Esophagus mucosa (tissue), 1 donor: ENCODE results near the gene FGF2. TPM values are rescaled to one million over a fixed set of nuclear protein-coding genes. Genes with fewer than 3 reads are reported as not detected.
"Not testable (repeated sequence)": the region's sequence is repeated elsewhere in the genome, so short reads cannot be mapped to it uniquely, and the experiment has no call there.

Experiments used
- ATAC-seq: fragments of 200-7000 bp; cut with Tn5 transposase; one replicate; pipeline ENCODE4 v1.9.1; 2020
- total RNA-seq: library from RNA; stranded (reverse); gene quantifications from one replicate; pipeline ENCODE4 v1.2.4, GENCODE V29; 2023
- donor health status: DM: yes; HTN: yes; CAD: no.

FGF2 gene
- 0.68 TPM for total RNA-seq

DNA sequence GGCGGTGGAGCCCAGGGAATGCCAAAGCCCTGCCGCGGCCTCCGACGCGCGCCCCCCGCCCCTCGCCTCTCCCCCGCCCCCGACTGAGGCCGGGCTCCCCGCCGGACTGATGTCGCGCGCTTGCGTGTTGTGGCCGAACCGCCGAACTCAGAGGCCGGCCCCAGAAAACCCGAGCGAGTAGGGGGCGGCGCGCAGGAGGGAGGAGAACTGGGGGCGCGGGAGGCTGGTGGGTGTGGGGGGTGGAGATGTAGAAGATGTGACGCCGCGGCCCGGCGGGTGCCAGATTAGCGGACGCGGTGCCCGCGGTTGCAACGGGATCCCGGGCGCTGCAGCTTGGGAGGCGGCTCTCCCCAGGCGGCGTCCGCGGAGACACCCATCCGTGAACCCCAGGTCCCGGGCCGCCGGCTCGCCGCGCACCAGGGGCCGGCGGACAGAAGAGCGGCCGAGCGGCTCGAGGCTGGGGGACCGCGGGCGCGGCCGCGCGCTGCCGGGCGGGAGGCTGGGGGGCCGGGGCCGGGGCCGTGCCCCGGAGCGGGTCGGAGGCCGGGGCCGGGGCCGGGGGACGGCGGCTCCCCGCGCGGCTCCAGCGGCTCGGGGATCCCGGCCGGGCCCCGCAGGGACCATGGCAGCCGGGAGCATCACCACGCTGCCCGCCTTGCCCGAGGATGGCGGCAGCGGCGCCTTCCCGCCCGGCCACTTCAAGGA lies at the start of gene FGF2:
FGF2 (plus strand) TSS at position 279 of the 705 bp plus-strand sequence; CDS start at position 623, 344 bp downstream.
- ATAC-seq, result peak; percentile 17

DNA sequence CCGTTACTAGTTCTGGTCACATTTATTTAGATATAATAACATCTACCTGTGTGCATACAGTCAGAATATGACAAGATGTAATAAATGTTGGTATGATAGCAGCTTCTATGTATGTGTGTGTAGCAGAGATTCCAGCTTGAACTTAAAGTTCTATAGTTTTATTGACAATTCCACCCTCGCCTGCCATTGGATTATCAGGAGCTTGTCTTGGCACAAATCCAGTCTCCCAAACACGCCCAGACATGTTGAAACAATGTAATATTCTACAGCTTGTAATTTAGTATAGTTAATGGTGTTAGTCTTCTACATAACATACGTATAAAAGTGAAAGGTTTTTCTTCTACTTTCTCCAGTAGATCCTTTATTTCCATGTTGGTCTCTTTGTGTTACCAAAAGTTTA lies 49.7 kb upstream of the FGF2 start:
- peak; percentile 29 for ATAC-seq

DNA sequence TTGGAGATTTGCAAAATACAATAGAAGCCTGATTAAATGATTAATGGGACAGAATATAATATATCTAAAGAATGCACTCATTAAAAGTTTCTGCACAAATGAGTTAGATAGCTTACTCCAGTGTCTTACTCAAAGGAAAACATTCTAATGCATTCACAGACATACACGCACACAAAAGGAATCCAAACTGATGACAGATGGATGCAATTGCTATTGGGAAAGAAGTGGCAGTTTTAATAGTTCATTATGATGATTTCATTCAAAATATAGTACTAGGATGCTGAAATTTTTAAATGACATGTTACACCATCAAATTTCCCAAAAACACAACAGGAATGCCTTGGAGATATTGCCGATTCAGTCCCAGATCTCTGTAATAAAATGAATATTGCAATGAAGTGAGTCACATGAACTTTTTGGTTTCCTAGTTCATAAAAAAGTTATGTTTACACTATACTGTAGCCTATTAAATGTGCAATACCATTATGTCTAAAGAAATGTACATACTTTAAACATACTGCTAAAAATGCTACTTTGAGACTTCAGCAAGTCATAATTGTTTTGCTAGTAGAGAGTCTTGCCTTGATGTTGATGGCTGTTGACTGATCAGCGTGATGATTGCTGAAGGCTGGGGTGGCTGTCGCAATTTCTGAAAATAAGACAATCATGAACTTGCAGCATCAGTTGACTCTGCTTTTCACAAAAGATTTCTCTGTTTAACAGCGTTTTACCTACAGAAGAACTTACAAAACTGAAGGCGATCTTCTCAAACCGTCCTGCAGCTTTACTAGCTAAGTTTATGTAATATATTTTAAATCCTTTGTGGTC lies 48.6 kb upstream of the FGF2 start:
- no peak for ATAC-seq

DNA sequence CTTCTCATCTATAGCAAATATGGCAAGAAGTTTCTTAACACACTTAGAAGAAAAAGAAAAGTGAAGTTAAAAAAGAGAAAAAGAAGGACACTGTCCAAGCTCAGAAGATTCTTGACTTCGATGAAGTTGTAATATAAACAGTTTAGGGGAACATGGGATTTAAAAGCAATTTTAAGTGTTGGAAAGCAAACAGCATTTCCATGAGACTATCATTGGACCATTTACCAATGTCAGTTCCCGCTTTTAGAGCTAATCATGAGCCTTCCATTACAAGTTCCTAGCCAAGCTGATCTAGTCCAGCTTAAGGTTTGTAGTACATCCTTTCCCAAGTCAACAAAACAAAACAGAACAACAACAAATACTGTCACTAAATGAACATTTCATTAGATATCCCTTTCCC lies 45.1 kb upstream of the FGF2 start:
- no peak for ATAC-seq

DNA sequence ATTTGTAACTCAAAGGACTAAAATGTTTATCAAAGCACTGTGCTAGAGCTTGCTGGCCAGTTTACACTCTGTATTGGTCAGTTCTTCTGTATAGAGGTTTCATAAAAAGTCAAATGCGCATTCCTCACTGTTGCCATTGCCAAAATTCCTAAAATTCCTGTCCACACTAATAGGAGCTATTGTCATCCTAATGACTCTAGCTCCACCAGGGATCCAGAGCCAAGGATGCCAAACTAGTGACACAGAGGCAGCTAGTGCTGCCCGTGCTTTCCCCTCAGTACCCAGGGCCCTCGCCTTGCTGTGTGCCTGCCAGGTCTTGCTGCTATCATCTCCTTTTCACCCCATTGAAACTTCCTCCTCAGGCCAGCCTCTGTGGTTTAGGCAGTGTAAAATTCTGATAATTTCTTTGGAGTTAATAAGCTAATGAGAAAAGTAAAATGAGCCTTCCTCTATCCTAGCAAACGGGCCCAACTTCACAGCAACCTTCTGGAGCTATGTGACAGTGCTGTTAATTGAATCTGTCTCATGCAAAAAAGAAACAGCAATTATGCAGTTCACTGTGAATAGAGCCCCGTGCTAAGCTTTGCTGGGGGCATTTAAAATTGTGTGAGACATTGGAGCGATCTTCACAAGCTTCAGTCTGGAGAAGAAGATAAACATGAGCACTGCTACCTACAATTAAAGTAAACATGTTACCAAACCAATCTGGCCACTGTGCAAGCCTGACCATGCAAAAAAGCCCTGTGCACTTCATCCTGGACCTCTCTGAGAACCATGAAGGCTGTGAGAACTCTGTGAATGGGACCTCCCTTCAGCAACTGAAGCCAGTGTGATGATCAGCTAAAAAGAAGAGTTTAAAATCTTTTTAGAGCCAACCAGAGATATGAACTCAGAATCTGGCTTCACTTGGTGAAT lies 43.1 kb upstream of the FGF2 start:
- peak; percentile 74 for ATAC-seq

DNA sequence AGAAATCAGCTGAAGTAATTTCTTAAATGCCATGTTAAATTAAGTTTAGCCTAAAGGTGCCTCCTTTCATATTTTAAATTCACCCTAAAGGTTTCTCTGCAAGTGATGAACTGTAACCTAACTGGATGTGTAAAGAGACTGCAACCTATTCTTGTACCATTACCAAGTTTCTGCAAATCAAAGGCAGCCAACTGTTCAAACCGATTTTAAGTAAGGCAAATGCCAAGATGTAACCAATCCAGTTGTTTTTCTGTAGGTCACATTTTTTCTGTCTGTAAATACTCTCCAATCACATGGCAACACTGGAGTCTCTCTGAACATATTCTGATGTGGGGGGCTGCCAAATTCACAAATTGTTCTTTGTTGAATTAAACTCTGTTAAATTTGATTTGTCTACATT lies 42.4 kb upstream of the FGF2 start:
- no peak for ATAC-seq

DNA sequence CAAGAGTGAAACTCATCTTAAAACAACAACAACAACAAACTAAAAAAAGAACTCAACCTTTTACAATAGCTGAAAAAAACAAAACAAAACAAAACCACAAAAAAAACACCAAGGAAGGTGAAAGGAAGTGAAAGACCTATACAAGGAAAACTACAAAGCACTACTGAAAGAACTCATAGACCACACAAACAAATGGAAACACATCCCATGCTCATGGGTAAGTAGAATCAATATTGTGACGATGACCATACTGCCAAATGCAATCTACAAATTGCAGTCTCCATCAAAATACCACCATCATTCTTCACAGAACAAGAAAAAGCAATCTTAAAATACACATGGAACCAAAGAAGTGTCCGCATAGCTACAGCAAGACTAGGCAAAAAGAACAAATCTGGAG lies 41.5 kb upstream of the FGF2 start:
- no peak for ATAC-seq

DNA sequence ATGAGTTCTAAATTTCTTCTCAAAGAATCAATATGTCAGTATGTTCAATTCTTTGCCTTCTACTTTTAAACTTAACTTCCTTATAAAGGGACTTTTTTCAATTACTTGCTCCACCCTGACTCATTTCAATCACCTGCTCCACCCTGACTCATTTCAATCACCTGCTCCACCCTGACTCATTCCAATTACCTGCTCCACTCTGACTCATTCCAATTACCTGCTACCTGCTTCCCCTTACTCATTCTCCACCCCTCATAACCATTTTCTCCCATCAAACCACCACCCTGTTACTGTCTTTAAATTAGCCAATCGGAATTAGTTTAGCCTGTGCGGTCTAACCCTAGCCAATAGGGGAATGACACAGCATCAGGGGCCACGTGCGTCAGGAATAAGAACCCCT lies 40.3 kb upstream of the FGF2 start:
- peak; percentile 84 for ATAC-seq

DNA sequence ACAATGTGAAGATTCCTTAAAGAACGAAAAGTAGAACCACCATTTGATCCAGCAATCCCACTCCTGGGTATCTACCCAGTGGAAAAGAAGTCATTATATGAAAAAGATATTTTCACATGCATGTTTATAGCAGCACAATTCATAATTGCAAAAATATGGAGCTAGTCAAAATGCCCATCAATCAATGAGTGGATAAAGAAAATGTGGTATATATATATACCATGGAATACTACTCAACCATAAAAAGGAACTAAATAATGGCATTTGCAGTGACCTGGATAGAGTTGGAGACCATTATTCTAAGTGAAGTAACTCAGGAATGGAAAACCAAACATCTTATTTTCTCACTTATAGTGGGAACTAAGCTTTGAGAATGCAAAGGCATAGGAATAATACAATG lies 39.7 kb upstream of the FGF2 start:
- ATAC-seq, result not testable (repeated sequence)

DNA sequence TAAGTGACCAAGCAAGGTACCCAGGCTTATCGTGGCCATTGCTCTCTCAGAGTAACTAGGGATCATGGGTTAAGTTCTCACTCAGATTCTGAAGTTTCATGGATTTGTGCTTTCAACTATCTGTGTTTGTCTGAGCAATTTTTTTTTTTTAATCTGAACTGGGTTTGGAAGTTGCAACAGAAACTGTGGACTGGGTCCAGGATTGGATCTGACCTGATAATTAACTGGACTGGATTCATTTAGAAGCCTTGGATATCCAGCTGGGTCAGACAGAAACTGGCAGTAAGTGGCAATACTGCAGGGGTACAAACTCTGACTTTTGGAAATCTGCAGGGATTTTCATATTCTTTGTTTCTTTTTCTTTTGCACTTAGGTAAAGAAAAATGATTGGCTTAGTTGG lies 38.7 kb upstream of the FGF2 start:
- ATAC-seq, result no peak

DNA sequence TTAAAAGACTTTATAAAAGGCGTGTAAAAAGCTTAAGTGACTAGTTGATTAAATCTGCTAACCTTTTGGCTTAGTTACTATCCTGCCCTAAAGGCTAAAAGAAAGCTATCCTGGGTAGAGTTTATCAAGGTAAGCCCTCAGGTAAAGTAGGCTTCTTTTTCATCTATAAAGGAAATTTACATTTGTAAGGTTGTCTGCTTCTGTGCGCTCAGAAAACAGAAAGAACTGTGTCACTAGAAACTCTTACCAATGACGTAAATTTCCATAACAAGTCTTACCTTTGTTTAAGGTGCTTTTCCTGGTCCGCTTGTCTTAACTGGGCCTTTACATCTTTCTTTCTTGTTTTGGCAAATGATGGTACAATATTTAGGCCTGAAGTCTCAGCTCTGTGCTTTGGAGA lies 37.7 kb upstream of the FGF2 start:
- ATAC-seq, result no peak

DNA sequence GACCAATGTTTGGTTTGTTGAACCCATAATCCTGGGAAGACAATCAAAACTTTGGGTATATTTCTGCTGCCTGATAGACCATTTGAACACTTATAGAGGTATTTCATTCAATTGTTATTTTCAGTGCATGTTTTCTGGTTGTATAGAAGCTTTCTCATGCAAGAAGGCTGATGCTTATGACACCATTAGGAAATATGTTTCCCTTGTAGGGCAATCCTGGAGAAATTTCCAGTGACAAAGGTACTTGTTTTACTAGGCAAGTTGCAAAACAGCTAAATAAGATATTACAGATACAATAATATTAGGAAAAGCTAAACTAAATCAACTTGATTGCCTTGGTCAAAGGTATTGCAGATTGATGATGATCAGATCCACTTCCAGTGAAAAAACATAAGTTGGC lies 32.8 kb upstream of the FGF2 start:
- no peak for ATAC-seq

DNA sequence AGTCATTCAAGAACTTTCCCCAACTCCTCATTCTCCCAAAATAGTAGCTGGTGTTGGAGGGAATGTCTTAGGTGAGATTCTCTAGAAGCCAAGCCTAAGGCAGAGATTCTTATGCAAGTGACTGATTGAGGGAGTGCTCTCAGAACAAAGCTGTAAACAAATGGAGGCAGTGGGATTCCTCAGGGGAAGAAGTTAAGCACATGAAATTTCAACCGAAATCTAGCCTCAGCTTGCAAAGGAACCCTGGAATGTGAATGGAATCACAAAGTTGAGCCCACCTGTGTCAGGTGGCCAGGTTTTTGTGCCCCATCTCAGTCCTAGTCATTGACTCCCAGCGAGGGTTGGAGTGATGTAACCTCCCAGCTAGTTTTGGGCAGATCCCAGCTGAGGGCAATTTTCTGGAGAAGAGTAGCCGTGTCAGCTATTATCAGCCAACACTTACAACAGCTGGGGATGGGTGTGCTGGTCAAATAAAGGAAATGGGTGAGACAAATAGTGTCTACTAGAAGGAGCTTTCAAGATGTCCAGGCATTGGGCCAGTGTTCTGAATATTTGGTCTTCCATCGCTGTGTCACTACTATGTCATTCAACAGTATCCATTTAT lies 29.7 kb upstream of the FGF2 start:
- ATAC-seq, result no peak

DNA sequence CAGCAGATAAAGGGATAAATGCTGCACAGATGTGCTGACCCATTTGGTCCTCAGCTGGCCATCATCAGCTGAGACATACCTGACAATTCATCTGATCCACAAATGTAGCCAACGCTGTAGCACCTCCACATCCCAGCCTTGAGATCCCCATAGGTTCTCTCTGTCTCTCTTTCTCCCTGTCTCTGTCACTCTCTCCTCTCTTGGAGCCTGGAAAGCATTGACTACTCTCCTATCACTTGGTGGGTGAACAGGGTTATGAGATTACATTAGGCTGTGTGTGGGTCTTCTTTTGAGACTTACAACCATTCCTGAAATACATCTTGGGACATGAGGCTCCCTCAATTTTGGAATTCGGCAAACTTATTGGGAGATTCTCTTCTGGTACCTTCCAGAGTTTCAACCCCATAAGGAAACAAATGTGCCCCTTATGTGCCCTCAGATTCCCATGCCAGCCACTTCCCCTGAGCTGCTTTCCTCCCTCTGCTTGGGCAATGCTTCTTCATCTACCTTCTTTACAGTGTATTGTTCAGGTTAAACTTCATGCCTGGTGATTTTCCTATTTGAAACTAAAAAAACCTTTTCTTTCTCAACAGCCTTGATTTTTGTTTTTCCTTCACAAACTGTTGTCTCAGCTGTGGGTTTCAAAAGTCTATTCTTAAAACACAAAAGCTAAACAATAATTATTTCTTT lies 29.1 kb upstream of the FGF2 start:
- no peak for ATAC-seq

DNA sequence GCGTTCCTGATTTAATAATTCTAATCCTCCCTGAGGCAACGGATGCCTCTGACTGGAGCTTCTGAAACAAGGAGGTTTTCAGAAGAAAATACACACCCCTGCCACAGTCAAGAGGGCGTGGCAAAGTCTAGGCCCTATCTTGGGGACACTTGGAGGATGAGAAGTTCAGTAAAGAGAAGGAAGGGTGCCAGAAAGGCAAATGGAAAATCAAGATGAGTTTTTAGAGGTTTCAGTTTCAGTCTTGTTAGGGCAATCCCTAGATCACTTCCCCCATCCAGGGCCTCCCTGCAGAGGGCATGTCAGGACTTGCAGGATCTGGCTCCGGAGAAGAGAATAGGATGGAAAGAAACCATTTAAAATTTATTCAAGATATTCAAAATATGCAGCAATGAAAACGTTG lies 28.5 kb upstream of the FGF2 start:
- peak; percentile 77 for ATAC-seq

DNA sequence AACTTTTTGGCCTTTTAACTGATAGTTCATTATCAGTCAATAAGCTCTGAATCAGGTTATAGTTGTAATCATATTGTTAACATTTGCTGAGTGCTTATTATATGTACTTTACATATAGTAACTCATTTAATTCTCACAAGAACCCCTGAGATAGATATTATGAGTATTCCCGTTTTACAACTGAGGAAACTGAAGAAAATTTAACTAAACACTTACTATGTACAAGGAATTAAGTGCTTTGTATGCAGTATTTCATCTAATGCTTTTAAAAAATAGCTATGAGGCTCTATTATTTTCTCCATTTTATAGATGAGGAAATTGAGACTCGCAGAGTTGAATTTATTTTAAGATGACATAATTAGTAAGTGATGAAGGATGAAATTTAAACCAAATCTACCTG lies 27.7 kb upstream of the FGF2 start:
- ATAC-seq, result no peak

DNA sequence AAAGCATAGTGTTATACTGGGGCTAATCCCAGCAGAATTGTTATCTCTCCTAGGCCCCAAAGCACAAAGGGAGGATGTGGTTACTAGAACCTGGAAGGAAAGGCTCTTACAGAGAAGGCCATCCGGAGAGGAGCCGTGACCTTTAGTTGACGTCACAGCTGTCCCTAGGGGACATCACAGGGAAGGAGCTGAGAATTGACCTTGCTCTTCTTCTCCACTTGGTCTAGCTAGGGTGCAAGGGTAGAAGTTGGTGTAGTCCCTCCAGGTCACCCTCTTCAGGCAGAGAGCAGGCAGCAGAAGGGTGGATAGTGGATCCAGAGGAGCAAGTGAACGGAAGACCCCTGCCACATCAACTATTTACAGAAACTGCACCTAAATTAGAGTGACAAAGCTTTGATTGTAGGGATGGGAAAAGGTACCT lies 22.8 kb upstream of the FGF2 start:
- peak; percentile 10 for ATAC-seq

DNA sequence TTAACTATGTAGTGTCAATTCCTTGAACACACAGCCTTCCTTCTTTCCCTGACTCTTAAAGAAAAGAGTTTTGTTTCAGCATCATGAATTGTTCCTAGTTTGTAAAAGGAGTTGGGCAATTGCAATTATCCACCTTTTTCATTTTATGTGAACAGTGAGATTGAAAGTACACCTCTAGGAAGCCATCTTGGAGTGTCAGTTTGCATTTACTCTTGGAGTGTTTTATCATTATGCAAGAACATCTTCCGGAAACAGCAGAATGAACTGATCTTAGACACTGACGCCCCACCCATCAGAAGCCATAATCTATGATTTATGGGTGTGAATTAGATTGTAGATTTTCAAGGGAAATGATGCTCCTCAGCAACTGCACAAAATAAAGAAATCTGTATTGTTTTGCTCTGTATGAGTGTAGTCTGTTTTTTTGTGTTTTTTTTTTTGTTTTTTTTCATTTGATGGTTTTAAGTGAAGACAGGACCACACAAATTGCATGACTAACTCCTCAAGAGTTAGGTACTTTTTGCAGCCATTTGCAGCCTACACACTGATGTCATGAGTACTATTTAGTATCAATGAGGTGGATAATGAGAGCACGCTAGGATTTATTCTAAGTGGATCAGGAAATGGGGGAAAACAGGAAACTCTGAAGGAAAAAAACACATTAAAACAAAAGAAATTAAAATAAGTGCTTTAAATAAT lies 19.5 kb upstream of the FGF2 start:
- ATAC-seq, result no peak

DNA sequence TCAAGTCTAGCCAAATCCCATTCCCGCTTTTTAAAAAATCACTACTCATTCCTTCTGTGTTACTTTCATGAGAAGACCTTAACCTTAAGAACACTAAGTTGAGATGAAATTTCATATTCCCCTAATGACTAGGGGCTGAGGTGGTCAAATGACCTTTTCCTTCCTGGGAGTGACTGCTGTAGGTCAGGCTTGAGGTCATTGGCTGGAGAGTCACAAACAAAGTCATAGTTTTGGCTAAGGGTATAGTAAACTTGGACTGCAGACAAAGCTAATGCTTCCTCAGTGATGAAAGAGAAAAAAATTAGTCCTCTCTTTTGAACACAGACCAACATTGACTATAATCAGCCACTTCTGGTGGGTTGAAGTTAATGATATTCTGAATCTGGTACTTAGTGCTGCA lies 16.0 kb upstream of the FGF2 start:
- no peak for ATAC-seq

DNA sequence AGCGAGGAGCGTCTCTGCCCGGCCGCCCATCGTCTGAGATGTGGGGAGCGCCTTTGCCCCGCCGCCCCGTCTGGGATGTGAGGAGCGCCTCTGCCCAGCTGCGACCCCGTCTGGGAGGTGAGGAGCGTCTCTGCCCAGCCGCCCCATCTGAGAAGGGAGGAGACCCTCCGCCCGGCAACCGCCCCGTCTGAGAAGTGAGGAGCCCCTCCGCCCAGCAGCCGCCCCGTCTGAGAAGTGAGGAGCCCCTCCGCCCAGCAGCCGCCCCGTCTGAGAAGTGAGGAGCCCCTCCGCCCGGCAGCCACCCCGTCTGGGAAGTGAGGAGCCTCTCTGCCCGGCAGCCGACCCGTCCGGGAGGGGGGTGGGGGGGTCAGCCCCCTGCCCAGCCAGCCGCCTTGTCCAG lies 14.8 kb upstream of the FGF2 start:
- not testable (repeated sequence) for ATAC-seq

DNA sequence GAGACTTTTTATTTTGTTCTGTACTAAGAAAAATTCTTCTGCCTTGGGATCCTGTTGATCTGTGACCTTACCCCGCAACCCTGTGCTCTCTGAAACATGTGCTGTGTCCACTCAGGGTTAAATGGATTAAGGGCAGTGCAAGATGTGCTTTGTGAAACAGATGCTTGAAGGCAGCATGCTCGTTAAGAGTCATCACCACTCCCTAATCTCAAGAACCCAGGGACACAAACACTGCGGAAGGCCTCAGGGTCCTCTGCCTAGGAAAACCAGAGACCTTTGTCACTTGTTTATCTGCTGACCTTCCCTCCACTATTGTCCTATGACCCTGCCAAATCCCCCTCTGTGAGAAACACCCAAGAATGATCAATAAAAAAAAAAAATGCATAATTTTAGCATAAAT lies 13.8 kb upstream of the FGF2 start:
- ATAC-seq, result not testable (repeated sequence)
